ENCODE results near the gene SIDT1.

The SIDT1 gene

DNA sequence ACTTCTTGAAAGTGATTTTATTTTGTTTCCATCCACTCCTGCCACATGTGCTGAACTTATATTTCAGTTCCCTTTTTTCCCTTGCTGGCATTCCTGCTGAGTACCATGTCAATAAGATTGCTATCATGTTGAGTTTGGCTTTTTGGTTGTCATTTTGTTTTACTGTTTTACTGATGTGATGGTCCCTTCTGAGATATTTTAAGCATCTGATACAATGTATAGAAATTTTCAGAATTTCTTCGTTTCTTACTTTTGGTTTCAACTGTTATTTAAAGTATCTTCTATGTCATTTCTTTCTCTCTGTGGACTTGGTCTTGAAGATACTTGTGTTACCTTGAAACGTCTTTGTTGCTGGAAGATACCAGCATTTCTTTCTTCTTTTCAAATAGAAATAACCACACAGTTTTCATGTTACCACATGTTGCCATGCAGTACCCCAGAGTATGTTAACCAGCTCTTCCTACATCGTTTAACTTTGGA, 14.1 kb downstream of the SIDT1 start:
- no peak for DNase-seq

DNA sequence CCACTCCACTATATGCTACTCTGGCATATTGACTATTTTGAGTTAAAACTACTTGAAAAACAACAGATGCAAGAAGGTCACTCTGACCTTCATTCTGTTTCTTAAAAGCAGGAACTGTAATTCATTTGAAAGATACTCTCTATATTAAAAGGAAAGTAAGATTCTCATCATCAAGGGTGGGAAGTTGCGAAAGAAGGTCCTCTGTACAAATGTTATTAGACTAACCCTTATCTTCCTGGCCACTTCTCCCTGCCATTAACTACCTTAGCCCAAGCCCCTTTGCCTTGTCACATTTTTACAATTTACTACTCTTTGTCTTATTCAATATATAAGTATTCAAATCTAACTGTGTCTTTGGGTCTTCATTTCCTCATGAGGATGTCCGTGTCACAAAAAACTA, 16.1 kb downstream of the SIDT1 start:
- DNase-seq, result no peak

DNA sequence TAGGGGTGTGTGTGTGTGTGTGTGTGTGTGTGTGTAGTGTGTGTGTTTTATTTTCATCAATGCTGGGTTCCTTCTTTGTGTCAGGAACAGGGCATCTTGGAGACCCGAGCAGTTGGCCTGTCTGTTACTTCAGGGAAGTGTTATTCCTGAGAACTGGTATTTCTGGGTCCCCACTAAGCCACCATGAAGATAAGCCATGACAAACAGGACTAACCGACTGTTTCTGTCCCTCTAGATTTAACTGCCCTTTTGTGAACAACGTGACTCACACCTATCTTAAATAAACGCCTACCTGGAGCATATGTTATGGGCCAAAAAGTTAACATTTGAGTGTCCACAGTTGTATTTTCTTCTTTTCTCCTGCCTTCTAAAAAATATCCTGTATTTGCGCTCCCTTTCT, 19.5 kb downstream of the SIDT1 start:
- no peak for DNase-seq

DNA sequence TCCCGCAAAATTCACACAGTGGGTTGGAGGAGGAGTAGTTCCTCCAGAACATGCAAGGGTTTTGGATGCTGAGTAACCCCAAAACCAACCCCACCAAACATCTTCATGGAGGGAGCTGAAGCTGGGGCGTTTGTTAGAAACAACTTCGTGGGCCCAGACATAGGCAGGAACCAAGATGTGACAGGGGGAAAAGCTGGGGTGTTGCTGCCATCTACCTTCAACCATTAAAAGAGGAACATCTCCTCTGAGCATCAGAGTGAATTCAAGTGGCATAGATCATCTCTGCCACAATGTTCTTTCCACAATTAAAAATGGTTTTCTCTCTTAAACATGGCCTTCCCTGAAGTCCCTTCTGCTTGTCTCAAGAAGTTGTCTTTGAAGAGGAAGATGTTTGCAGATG, 20.5 kb downstream of the SIDT1 start:
- no peak for DNase-seq

DNA sequence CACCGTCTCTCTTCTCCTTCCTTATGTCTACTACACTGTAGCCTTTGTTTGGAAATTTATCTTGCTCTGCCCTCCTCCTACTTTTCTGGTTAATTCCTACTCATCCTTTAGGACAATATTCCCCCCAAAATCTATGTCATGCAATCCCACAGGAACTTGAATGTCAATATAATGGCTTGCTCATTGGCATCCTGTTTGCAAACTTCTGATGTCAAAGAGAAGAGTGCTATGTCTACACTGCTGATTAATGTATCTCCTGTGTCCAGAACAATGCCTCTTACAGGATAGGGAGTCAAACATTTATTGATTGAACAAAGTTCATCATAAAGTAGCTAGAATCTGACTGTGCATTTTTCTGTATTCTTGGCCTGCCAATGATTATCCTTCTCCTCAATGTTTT, 22.8 kb downstream of the SIDT1 start:
- no peak for DNase-seq

DNA sequence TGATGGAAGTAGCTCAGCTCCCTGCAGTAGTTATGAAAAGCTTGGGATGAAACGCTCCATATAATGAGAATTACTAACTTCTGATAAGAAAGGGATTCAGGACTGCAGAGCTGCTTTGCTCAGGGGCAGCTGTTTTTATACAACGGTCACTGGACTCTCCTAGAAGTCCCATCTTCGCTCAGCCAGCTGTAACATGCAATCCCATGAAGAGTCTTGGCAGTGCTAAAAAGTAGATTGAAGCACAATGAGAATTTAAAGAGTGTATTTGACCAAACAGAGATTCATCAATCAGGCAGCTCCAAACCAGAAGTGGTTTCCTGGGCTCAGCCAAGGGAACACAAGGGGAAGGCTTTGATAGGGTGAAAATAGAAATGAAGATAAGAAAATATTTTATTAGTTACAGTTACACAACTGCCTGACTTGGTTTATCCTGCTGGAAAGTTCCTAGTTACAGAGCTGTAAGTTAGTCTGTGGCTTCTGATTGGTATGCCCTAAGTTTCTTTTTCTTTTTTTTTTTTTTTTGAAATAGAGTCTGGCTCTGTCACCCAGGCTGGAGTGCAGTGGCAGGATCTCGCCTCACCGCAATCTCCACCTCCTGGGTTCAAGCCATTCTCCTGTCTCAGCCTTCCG, 24.1 kb downstream of the SIDT1 start:
- no peak for DNase-seq

DNA sequence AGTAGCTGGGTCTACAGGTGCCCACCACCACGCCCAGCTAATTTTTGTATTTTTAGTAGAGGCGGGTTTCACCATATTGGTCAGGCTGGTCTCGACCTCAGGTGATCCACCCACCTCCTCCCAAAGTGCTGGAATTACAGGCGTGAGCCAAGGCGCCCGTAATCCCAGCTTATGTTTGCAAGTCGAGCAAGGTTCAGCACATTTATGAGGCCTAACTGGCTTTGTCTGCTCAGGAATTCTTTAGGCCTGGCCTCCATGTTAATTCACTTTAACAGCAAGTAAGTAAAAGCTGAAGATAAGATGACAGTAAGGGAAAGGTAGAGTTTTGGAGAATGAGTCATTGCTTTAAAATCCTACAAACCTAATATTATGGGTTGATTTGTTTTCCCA, 24.6 kb downstream of the SIDT1 start:
- DNase-seq, result no peak

DNA sequence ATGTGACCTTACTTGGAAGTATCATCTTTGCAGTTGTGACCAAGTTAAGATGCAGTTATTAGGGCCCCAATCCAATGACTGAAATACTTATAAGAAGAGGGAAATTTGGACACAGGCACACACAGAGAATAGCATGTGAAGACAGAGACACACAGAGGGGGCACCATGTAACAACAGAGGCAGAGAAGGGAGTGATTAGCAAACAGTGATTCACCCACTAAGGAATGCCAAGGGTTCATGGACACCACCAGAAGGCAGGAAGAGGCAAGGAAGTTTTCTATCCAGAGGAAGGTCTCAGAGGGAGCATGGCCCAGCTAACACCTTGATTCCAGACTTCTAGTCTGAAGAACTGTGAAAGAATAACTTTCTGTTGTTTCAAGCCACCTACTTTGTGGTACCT, 25.0 kb downstream of the SIDT1 start:
- no peak for DNase-seq

DNA sequence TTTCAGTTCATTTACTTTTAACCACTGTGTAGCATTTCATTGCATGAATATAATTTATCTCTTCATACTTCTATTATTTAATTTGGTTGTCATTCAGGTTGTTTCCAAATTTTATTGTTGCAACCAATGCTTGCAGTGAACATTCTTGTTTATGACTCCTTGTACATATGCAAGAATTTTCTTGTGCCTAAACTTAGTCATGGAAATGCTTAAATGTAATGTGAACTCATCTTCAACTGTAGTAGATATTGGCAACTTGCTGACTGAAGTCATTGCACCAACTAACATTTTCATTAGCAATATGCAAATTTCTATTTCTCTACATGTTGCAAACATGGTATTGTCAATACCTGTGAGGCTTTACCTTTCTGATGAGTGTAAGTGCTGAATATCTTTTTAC, 26.7 kb downstream of the SIDT1 start:
- DNase-seq, result no peak

DNA sequence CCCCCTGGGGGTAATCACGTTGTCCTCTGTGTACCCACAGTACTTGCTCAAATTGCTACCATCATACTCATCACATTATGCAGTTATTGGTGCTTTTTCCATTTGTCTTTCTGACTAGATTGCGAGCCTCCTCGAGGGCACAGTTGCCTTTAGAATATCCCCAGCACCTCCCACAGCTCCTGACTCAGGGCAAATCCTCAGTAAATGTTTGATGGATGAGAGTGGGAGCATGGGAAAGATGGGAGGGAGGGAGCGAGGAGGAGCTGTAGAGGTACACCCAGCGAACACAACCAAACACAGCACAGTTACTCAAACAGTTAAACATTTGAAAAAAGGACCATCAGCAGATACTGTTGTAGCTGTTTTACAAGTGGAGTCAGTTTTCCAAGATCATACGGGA, 27.9 kb downstream of the SIDT1 start:
- DNase-seq, result no peak

DNA sequence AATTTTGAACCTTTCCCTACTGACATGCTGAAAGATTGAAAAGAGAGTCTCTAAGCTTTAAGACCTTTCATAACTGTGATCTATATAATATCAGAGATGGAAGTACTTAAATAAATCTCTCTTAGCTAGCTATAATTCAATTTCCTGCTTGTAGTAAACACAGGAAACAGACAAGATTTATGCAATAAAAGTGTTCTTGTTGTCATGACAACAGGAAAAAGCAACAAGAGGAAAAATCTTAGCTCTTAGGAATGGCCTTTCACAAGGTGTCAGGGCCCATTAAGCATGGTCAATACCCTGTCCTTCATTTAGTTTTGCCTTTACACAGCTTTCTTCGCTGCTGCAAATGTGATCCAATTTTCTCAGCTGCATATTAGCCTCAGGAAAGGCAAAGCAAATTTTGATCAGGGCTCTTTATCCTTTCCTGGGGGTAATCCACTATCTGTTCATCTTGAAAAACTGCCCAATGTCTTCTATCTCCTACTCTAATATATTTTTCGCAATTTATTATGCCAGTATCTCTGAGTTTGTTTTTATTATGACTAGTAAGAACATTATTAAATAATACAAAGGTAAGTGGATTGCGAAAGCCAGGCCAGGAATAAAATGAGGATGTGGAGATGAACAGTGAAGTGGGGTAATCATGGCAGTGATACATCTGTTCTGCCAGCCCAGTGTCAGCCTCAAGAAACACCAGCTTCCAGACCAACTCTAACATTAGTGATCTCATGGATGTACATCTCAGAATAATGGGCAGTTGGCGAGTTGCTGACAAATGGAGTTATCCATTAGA, 28.7 kb downstream of the SIDT1 start:
- DNase-seq, result no peak

DNA sequence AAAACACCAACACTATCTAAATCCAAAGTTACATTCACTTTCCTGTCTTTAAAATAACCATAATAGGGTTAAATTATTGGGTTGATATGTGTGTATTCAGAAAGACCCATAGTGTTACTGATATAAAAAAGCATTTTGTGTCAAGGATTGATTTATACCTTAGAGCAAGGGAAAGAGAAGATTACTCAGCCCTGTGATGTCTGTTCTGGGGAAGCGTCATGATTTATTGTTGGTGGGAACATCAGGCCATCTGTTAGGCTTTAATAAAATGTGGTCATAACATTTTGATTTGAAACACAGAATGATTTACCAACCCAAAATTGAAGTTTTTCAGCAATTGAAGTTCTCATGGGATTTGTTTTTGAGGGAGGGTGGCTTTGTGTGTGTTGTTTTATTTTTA, 33.2 kb downstream of the SIDT1 start:
- DNase-seq, result no peak

DNA sequence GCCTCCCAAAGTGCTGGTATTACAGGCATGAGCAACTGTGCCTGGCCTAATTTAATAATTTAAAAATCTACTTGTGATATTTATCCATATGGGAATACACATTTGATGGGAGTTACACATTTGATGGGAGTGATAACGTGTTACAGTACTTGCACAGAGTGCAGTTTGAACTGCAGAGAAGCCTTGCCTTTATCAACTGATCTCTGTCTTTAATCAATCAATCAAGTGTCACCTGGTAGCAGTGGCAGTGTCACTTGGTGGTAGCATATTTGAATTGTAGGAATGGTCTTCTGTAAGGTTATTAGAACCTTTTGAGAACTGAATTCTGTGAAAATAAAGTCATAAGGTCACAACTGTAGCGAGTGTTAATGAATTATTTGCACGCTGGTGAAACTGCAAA, 37.8 kb downstream of the SIDT1 start:
- DNase-seq, result no peak

DNA sequence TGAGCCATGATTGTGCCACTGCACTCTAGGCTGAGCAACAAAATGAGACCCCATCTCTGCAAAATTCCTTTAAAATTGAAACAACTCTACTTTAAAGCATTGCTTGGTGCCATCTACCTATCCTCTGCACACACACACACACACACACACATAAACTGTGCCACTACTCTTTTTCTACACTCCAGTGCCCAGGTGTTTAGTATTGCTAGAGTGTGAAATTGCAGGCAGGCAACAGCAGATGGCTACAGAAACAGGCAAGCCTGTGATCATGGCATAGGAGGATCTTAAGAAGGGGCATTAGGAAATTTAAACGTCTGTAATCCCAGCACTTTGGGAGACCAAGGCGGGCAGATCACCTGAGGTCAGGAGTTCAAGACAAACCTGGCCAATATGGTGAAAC, 39.0 kb downstream of the SIDT1 start:
- DNase-seq, result no peak

DNA sequence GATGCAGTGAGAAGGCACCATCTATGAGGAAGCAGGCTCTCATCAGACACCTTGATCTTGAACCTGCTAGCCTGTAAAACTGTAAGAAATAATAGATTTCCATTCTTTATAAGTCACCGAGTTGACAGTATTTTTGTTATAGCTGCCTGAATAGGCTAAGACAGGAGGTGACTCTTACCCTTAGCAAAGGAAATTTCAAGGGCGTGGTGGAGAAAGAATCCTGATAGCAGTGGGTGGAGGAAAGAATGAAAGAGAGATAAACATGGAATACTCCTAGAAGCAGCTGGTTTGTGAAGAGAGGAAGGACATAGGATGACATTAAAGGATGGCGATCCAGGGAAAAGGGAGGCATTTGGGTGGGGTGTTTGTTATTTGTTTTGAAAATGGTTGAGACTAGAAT, 41.4 kb downstream of the SIDT1 start:
- DNase-seq, result no peak

DNA sequence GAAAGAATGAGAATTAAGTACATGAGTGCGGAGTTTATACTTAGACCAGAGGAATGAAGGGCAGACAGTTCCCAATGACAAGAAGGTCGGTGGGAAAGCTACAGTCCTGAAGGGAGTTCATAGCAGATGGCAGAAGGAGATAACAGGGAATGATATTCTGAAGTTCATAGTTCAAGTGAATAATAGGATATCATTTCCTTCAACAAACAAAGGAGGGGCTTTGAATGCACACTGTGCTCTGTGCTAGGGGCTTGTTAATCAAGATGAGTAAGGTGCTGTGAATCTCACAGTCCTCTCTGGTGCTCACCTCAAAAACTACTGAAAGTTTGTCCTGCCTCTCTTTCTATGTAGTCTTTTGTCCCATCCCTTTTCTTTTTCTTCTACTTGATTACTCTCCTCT, 41.9 kb downstream of the SIDT1 start:
- no peak for DNase-seq

DNA sequence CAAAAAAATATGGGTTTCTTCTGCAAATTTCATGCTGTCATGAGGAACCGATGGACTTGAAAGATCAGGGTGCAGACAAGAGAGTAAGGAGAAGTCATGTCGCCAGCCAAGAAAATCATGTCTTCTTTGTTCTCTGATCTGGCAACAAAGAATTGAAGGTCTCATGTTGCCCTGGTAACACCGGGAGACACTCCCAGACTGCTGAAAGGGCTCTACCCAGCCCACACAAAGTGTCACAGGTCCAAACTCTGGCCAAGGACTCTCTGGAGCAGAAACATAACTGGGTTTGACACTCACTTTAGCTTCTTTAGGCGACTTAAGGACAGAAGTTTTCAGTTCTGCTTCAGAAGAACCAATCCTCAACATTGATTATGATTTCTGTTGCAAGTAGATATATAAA, 42.9 kb downstream of the SIDT1 start:
- no peak for DNase-seq

DNA sequence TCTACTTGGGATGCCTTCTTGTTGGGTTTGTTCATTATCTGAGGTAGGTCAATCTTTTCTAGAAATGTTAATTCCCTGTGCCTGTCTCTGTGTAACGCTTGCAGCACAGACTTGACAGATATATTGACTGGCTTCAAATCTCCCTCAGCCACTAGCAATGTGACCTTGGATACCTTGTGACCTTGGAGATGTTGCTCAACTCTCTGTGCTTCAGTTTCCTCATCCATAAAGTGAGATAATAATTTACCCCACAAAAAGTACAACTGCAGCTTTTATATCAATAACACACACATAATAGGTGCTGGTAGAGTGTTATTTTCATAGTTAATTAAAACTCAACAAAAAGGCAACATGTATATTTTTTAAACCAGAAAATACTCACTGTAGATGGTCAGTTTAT, 52.9 kb downstream of the SIDT1 start:
- no peak for DNase-seq

DNA sequence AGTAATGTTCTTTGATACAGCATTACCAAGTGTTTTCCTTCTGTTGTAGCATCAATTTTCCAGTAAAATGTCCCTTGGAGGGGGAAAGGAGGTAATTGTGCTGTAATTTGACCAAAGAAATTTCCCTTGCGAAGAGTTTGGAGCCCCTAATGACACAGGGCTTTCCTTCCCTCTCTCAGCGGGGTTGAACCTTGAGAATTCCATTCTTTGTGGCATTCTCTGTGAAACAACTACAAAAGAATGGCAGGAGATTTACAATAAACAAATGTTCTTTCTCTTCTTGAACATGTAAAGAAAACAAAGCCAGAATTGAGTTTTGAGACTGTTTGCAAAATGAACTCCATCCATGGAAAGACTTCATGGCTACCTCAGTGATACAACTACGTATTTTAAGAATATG, 53.4 kb downstream of the SIDT1 start:
- DNase-seq, result no peak

DNA sequence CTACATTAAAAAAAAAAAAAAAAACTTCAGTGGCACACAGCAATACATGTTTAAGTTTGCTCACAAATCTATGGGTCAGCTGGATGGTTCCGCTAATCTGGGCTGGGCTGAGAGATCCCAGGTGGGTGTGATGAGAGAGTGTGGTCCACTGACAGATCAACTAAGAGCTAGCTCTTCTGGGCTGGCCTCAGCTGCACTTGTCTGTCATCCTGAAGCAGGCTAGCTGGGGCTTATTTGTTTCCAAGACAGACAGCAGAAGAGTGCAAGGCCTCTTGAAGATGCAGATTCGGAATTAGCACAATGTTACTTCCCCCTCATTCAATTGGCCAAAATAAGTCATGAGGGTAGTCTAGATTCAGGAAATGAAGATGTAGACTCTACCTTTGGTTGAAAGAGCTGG, 56.5 kb downstream of the SIDT1 start:
- DNase-seq, result no peak

DNA sequence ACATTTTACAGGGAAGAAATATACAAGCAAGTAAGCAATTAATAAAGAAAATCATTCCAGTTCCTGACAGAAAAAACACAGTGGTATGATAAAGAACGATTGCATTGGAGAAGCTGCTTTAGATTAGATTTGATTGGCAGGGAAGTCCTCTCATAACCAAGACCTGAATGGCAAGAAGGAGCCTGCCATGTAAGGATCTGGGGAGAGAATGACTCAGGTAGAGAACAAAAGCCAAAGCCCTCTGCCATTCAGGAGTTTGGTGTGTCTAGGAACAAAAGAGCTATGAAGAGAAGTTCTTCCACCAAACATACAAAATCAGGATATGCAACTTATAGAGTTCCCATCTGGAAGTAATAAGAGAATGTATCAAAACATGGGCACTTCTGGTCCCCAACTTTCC, 57.6 kb downstream of the SIDT1 start:
- DNase-seq, result no peak

DNA sequence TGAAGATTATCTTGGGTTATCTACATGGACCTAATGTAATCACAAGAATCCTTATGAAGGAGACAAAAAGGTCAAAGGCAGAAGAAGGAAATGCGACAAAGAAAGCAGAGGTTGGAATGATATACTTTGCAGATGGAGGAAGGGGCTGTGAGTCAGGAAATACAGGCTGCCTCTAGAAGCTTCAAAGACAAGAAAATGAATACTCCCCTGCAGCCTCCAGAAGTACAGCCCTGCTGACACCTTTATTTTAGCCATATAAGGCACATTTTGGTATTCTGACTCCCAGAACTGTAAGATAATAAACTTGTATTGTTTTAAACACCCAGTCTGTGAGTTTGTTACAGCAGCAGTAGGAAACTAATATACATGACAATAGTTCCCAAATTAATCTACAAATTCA, 58.6 kb downstream of the SIDT1 start:
- no peak for DNase-seq

DNA sequence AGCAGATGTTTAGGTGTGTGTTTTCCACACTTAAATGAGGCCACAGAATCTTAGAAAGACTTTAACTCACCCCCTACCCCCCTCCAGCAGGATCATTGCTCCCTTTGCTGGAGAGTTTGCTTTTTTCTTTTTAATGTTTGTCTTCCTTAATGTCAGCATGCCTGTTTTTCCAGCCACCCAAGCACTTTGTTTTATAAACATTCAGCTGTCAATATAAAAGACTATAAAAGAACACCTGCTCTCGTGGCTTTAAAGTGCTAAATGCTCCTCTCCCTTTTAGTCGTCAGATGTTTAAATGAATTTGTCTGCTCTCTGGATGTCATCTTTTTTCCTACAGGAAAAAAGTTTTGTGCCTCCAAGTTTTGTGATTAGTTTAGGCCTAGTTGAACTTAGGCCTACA, 61.7 kb downstream of the SIDT1 start:
- DNase-seq, result no peak

DNA sequence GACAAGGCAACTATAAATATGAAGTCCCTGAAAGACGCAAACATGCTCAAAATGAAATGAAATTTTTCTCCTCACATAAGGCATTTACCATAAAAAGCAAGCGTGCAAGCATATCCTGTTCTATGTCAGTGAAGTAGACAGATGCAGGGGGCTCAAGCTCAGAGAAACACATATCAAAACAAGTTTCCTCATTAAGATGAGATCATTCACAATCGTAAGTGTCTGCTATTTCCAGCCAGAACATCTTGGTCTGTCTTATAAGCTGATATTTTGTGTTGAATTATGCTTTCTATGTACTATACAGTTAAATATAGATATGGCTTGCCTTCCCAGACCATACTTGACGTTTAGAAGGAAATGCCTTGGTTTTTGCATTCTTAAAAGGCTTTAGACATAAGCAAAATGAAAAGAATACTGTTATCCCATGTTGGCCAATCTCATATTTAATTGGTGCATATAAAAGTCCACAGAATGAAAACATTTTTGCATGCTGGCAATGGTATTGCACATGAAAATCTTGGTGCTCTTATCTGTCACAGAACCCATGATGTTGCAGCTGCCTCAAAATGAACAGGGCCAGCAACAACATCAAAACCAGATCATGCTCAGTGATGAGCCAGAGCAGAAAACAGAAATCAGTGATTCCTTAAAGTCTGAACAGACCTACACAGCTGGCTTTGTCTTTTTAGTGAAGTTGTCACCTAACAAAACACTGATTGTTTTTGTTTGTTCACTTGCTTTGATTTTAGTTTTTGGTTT, 65.4 kb downstream of the SIDT1 start:
- no peak for DNase-seq

All from NCI-H1092 (cell line).